Esophagus muscularis mucosa (tissue), 4 donors: Measurements from ENCODE around the gene MAP2K6. TPM values are rescaled to one million over a fixed set of nuclear protein-coding genes. Genes with fewer than 3 reads are reported as not detected.

Experiments used
- DNase-seq: peaks from one replicate; pipeline ENCODE4 v3.0.0-alpha.2; 2017; ENCODE audit errors: extremely low spot score
- H3K27ac ChIP-seq, 4 donors: fragments of 200-600 bp; sonication (generic); replicated peaks in 1 of 4; 1 replicate in 3 of 4; 2 replicates in 1 of 4; pipeline ENCODE4 v1.5.1; 2016 to 2019; ENCODE audit warnings: mild to moderate bottlenecking in 1 of 4
- H3K27me3 ChIP-seq, 4 donors: fragments of 200-600 bp; sonication (generic); one replicate each; pipeline versions ENCODE4 v1.5.1 to v1.6.0; 2016 to 2019
- H3K36me3 ChIP-seq, 4 donors: fragments of 200-600 bp; sonication (generic); one replicate each; pipeline ENCODE4 v1.5.1; 2016 to 2019
- H3K4me1 ChIP-seq, 4 donors: fragments of 200-600 bp; sonication (generic); one replicate each; pipeline ENCODE4 v1.5.1; 2016 to 2019
- H3K4me3 ChIP-seq, 4 donors: fragments of 200-600 bp; sonication (generic); 1 replicate in 2 of 4; 2 replicates in 2 of 4; pipeline ENCODE4 v1.5.1; 2016 to 2019; ENCODE audit warnings: mild to moderate bottlenecking in 4 of 4, moderate library complexity in 1 of 4
- H3K9me3 ChIP-seq, 4 donors: fragments of 200-600 bp; sonication (generic); 1 replicate in 3 of 4; 2 replicates in 1 of 4; pipeline ENCODE4 v1.5.1; 2016 to 2019
- EP300 ChIP-seq: sonication (generic); formaldehyde crosslinking; IDR thresholded peaks from one replicate; pipeline ENCODE4 v1.6.1; 2017; ENCODE audit warnings: antibody characterized with exemption
- POLR2A ChIP-seq: fragments of 450-650 bp; IDR thresholded peaks from one replicate; pipeline ENCODE4 v1.6.1; 2017; ENCODE audit warnings: antibody characterized with exemption, moderate library complexity, mild to moderate bottlenecking, low read depth
- POLR2AphosphoS5 ChIP-seq, 2 donors: sonication (generic); formaldehyde crosslinking; IDR thresholded peaks; one replicate each; pipeline ENCODE4 v1.6.1; 2017; ENCODE audit warnings: antibody characterized with exemption in 2 of 2
- WGBS: methylation state at CpG from one replicate; pipeline ENCODE4 v1.1.5; 2018; 5-methylcytosine and 5-hydroxymethylcytosine counted together
- intact Hi-C: fragments of 100-400 bp; cut with DNase I; formaldehyde crosslinking; loops from one replicate; pipeline ENCODE4 v1.15.1; 2023
- total RNA-seq, 4 donors: library from RNA; depleted of rRNA; stranded (reverse); fragments of >200 nt; gene quantifications; one replicate each; pipeline versions ENCODE4 v1.1.0 to v1.2.1, GENCODE V29; 2016
- TF ChIP-seq, protein P1 (sequence below), 3 experiments: fragments of 200-600 bp in 2 of 3; fragments of 450-650 bp in 1 of 3; sonication (generic) in 2 of 3; IDR thresholded peaks; one replicate each; pipeline ENCODE4 v1.5.1; 2017 to 2019; ENCODE audit warnings: antibody characterized with exemption in 3 of 3, mild to moderate bottlenecking in 2 of 3, moderate library complexity in 1 of 3

Gene MAP2K6
- total RNA-seq, 4 donors from 2014 or later = 0.83 to 3.1 (median 1.5) TPM

DNA sequence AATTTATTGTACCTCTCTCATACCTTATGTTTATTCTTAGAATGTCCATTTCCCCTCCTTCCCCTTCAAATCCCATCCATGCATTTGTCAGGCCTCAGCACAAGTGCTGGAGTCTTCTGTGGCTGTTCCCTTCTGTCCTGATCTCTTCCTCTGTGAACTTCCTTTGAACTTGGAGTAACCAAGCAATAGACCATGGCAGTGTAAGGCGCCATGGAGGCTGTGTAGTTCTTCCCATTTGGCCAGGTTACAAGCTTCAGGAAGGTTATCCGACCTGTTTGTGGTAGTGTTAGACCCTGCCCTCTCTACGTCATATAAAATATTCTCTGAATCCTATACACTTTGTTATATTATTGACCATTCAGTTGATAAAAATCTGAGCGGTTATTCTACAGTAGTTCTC lies 28.6 kb downstream of the MAP2K6 start:
- no peak overlapping the region for H3K4me3 ChIP-seq
- H3K27me3 ChIP-seq = no peaks in the 10 kb centered on the region
- intact Hi-C loops = no loop called here
- H3K9me3 ChIP-seq = peaks cover 0 to 8% (median 0%) of the 10 kb centered on the region in 4 donors
- H3K27ac ChIP-seq = no peak overlapping the region
- no peak for DNase-seq
- 97% methylated on average over 4 of the region's 4 CpGs for WGBS
- H3K36me3 ChIP-seq = no peaks in the 10 kb centered on the region
- peaks cover 3 to 9% (median 8%) of the 10 kb centered on the region in 4 donors for H3K4me1 ChIP-seq
- no peak for TF ChIP-seq EP300
- TF ChIP-seq, protein P1, sequence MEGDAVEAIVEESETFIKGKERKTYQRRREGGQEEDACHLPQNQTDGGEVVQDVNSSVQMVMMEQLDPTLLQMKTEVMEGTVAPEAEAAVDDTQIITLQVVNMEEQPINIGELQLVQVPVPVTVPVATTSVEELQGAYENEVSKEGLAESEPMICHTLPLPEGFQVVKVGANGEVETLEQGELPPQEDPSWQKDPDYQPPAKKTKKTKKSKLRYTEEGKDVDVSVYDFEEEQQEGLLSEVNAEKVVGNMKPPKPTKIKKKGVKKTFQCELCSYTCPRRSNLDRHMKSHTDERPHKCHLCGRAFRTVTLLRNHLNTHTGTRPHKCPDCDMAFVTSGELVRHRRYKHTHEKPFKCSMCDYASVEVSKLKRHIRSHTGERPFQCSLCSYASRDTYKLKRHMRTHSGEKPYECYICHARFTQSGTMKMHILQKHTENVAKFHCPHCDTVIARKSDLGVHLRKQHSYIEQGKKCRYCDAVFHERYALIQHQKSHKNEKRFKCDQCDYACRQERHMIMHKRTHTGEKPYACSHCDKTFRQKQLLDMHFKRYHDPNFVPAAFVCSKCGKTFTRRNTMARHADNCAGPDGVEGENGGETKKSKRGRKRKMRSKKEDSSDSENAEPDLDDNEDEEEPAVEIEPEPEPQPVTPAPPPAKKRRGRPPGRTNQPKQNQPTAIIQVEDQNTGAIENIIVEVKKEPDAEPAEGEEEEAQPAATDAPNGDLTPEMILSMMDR (IDR thresholded peaks at IDR 0.05) = no peak
- no peak for TF ChIP-seq POLR2AphosphoS5 (IDR thresholded peaks at IDR 0.05)
- no peak for TF ChIP-seq POLR2A

DNA sequence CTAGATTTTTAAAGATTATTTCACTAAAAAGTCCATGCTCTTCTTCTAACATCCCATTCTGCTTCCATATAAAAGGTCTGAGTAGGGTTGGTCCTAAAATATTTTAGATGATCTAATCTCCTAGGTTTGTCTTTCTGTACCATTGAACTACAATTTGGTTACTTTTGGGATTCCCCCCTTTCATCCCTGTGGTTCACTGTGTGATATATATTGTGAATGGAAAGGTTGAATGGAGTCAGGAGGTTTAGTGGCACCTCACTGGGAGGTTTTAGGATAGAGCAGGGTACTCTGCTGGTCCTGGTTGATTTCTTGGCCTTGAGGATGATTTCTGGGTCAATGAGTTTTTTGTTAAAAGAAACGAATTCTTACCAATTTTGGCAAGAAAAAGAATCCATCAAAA lies 29.5 kb downstream of the MAP2K6 start:
- Histone ChIP-seq H3K4me1 (peaks cover 8 to 17% (median 16%) of the 10 kb centered on the region in 4 donors), H3K36me3 (no peaks in the 10 kb centered on the region), H3K27ac (no peak overlapping the region), H3K4me3 (no peak overlapping the region), H3K27me3 (no peaks in the 10 kb centered on the region), H3K9me3 (peaks cover 0 to 8% (median 0%) of the 10 kb centered on the region in 4 donors)
- TF ChIP-seq EP300 = no peak
- TF ChIP-seq POLR2AphosphoS5 (IDR thresholded peaks at IDR 0.05) = no peak
- TF ChIP-seq, protein P1 (IDR thresholded peaks at IDR 0.05) = no peak
- no peak for TF ChIP-seq POLR2A
- intact Hi-C loops = no loop called here
- no peak for DNase-seq
- 72% methylated on average over 1 of the region's 1 CpG for WGBS

DNA sequence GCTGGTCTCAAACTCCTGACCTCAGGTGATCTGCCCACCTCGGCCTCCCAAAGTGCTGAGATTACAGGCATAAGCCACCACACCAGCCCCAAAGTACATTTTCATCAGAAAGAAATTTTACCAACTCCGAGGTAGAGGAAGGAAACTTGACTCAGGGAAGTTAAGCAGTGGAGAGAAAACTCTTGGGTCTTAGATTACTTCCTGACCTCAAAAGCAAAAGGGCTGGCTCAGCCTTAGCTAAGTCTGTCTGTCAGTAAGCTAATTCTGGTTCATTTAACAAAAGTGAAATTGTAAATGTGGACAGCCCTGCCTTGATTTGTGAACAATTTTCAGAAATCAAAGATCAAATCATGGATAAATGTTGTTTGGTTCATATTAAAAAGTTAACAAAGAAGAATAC lies 30.6 kb downstream of the MAP2K6 start:
- Histone ChIP-seq H3K4me1 (peaks cover 8 to 17% (median 16%) of the 10 kb centered on the region in 4 donors), H3K36me3 (no peaks in the 10 kb centered on the region), H3K4me3 (no peak overlapping the region), H3K27ac (no peak overlapping the region), H3K9me3 (peaks cover 0 to 3% (median 0%) of the 10 kb centered on the region in 4 donors), H3K27me3 (no peaks in the 10 kb centered on the region)
- 67% methylated on average over 2 of the region's 2 CpGs for WGBS
- TF ChIP-seq POLR2AphosphoS5 (IDR thresholded peaks at IDR 0.05) (no peak), EP300 (no peak), POLR2A (no peak)
- TF ChIP-seq, protein P1 (IDR thresholded peaks at IDR 0.05) = no peak
- intact Hi-C loops = no loop called here
- no peak for DNase-seq

DNA sequence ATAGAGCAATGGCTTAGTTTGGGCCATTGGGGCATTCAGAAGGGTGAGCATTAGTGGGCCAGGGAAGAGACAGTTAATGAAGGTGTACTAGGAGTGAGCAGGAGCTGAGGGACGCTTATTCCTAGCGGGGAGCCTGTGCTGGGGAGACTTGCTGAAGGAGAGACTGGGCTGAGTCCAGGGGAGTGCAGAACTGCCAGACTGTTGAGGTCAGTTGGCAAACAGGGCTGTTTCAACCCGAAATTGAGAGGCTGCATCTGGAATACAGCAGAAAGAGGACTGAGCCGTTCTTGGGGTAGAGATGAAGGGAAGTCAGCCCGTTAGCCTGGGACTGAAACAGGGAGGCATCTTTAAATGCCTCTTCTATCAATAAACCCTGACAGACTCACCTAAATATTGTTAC lies 33.2 kb downstream of the MAP2K6 start:
- peak overlapping the region in 2 of 4 donors; percentile 32 to 38 for H3K4me3 ChIP-seq
- H3K27ac ChIP-seq = peak overlapping the region; percentile 7 to 66 (median 29)
- WGBS = 41% methylated on average over 5 of the region's 5 CpGs
- no peaks in the 10 kb centered on the region for H3K27me3 ChIP-seq
- TF ChIP-seq POLR2A (no peak), EP300 (no peak), POLR2AphosphoS5 (IDR thresholded peaks at IDR 0.05) (no peak)
- TF ChIP-seq, protein P1 (IDR thresholded peaks at IDR 0.05) = no peak
- no peaks in the 10 kb centered on the region for H3K9me3 ChIP-seq
- DNase-seq = no peak
- intact Hi-C loops = no loop called here
- peaks cover 8 to 17% (median 16%) of the 10 kb centered on the region in 4 donors for H3K4me1 ChIP-seq
- H3K36me3 ChIP-seq = no peaks in the 10 kb centered on the region
